MM.1S (cell line): ENCODE results near the gene ITM2C.

Experiments
- DNase-seq: peaks from one replicate; pipeline ENCODE4 v3.0.0-alpha.2; 2015
- H2AFZ ChIP-seq: fragments of 300-600 bp; sonication (generic); 2 replicates; pipeline ENCODE4 v1.6.0; 2016; ENCODE audit warnings: antibody characterized with exemption, low read length
- H3F3A ChIP-seq: fragments of 300-600 bp; sonication (generic); 2 replicates; pipeline ENCODE4 v1.6.1; 2016; ENCODE audit warnings: mild to moderate bottlenecking, antibody characterized with exemption, low read length, moderate library complexity, mixed read lengths; ENCODE audit not compliant: insufficient read depth
- H3K27ac ChIP-seq: fragments of 300-600 bp; sonication (generic); 2 replicates; pipeline ENCODE4 v1.5.1; 2016; ENCODE audit warnings: mild to moderate bottlenecking, low read length
- H3K27me3 ChIP-seq: fragments of 300-600 bp; sonication (generic); replicated peaks from 2 replicates; pipeline ENCODE4 v1.6.0; 2016; ENCODE audit warnings: low read length; ENCODE audit not compliant: insufficient read depth
- H3K36me3 ChIP-seq: fragments of 300-600 bp; sonication (generic); replicated peaks from 2 replicates; pipeline ENCODE4 v1.6.1; 2016; ENCODE audit warnings: mild to moderate bottlenecking, low read length, mixed read lengths; ENCODE audit not compliant: insufficient read depth
- H3K4me1 ChIP-seq: fragments of 300-600 bp; sonication (generic); 2 replicates; pipeline ENCODE4 v1.6.1; 2016; ENCODE audit warnings: low read length, mixed read lengths
- H3K4me2 ChIP-seq: fragments of 300-600 bp; sonication (generic); 2 replicates; pipeline ENCODE4 v1.6.0; 2016; ENCODE audit warnings: low read depth, low read length
- H3K4me3 ChIP-seq: fragments of 300-600 bp; sonication (generic); 2 replicates; pipeline ENCODE4 v1.5.1; 2016; ENCODE audit warnings: low read length, mixed read lengths
- H3K79me2 ChIP-seq: fragments of 300-600 bp; sonication (generic); 2 replicates; pipeline ENCODE4 v1.6.1; 2016; ENCODE audit warnings: mixed run types, low read length, mixed read lengths
- H3K9ac ChIP-seq: fragments of 300-600 bp; sonication (generic); 2 replicates; pipeline ENCODE4 v1.6.1; 2016; ENCODE audit warnings: low read length, mixed read lengths
- H3K9me2 ChIP-seq: fragments of 300-600 bp; sonication (generic); replicated peaks from 2 replicates; pipeline ENCODE4 v1.6.1; 2016; ENCODE audit warnings: mild to moderate bottlenecking, low read length, mixed read lengths; ENCODE audit not compliant: insufficient read depth
- H3K9me3 ChIP-seq: fragments of 300-600 bp; sonication (generic); replicated peaks from 2 replicates; pipeline ENCODE4 v1.6.1; 2016; ENCODE audit warnings: mild to moderate bottlenecking, low read length, mixed read lengths; ENCODE audit not compliant: insufficient read depth
- H4K20me1 ChIP-seq: fragments of 300-600 bp; sonication (generic); 2 replicates; pipeline ENCODE4 v1.6.1; 2016; ENCODE audit warnings: mild to moderate bottlenecking, low read length, moderate library complexity, mixed read lengths; ENCODE audit not compliant: insufficient read depth
- CTCF ChIP-seq: fragments of 300-600 bp; sonication (generic); IDR thresholded peaks from 2 replicates; pipeline ENCODE4 v1.5.1; 2016; ENCODE audit warnings: antibody characterized with exemption, low read length, mixed read lengths
- EZH2 ChIP-seq: fragments of 300-600 bp; sonication (generic); optimal IDR thresholded peaks from 2 replicates; pipeline ENCODE3; 2017; ENCODE audit warnings: low read depth, mild to moderate bottlenecking, antibody characterized with exemption, low read length, mixed read lengths
- EZH2phosphoT487 ChIP-seq: fragments of 300-600 bp; sonication (generic); IDR thresholded peaks from 2 replicates; pipeline ENCODE4 v1.6.1; 2018; ENCODE audit warnings: antibody characterized with exemption, low read length

ITM2C gene

GRCh38 chr2:230829959-230830358 is 34.8 kb upstream of the ITM2C start:
- TF ChIP-seq CTCF = no peak
- no peak for TF ChIP-seq EZH2
- TF ChIP-seq EZH2phosphoT487 = no peak
- no peak overlapping the region for H3K4me3 ChIP-seq
- H3K9me2 ChIP-seq = no peaks in the 10 kb centered on the region
- DNase-seq = no peak
- H3F3A ChIP-seq = no peaks in the 10 kb centered on the region
- no peaks in the 10 kb centered on the region for H4K20me1 ChIP-seq
- no peaks in the 10 kb centered on the region for H3K27me3 ChIP-seq
- H3K79me2 ChIP-seq = no peaks in the 10 kb centered on the region
- no peaks in the 10 kb centered on the region for H3K9me3 ChIP-seq
- H3K27ac ChIP-seq = no peak overlapping the region
- H3K4me1 ChIP-seq = no peaks in the 10 kb centered on the region
- H3K36me3 ChIP-seq = no peaks in the 10 kb centered on the region
- H2AFZ ChIP-seq = no peak overlapping the region
- H3K9ac ChIP-seq = no peak overlapping the region
- no peak overlapping the region for H3K4me2 ChIP-seq

GRCh38 chr2:230830428-230830827 is 34.3 kb upstream of the ITM2C start:
- no peak for TF ChIP-seq EZH2
- no peak for TF ChIP-seq EZH2phosphoT487
- TF ChIP-seq CTCF = no peak
- Histone ChIP-seq H3K9me2 (no peaks in the 10 kb centered on the region), H3K27ac (no peak overlapping the region), H3K4me3 (no peak overlapping the region), H3K79me2 (no peaks in the 10 kb centered on the region), H3K4me1 (no peaks in the 10 kb centered on the region), H4K20me1 (no peaks in the 10 kb centered on the region), H3K27me3 (no peaks in the 10 kb centered on the region), H3K36me3 (no peaks in the 10 kb centered on the region), H3K4me2 (no peak overlapping the region), H3K9ac (no peak overlapping the region), H3K9me3 (no peaks in the 10 kb centered on the region), H3F3A (no peaks in the 10 kb centered on the region), H2AFZ (no peak overlapping the region)
- DNase-seq = no peak

GRCh38 chr2:230840301-230840700 is 24.4 kb upstream of the ITM2C start:
- no peaks in the 10 kb centered on the region for H3K9me2 ChIP-seq

More at GRCh38 chr2:230840301-230840700, 24.4 kb upstream of the ITM2C start:
- no peak for TF ChIP-seq EZH2phosphoT487
- TF ChIP-seq CTCF = no peak
- no peak for TF ChIP-seq EZH2
- Histone ChIP-seq H3K4me3 (no peak overlapping the region), H3K27ac (no peak overlapping the region), H3K36me3 (no peaks in the 10 kb centered on the region), H3K9me3 (no peaks in the 10 kb centered on the region), H3K27me3 (no peaks in the 10 kb centered on the region), H4K20me1 (no peaks in the 10 kb centered on the region), H3K4me2 (no peak overlapping the region), H3K79me2 (no peaks in the 10 kb centered on the region), H3K4me1 (no peaks in the 10 kb centered on the region), H3F3A (no peaks in the 10 kb centered on the region), H2AFZ (no peak overlapping the region), H3K9ac (no peak overlapping the region)
- no peak for DNase-seq
